Heart left ventricle (tissue), 16 donors: ENCODE results near the gene C10orf62. TPM values are rescaled to one million over a fixed set of nuclear protein-coding genes. Genes with fewer than 3 reads are reported as not detected.

Experiments used
- ATAC-seq, 4 donors: fragments of 200-7000 bp; cut with Tn5 transposase; one replicate each; pipeline ENCODE4 v1.9.1; 2020 to 2022; ENCODE audit warnings: moderate library complexity in 4 of 4, mild to moderate bottlenecking in 3 of 4, moderate number of reproducible peaks in 1 of 4
- DNase-seq, 5 donors: peaks; one replicate each; pipeline ENCODE4 v3.0.0-alpha.2; 2020
- H3K27ac ChIP-seq, 12 donors: fragments of 200-600 bp; sonication (generic) in 4 of 12; one replicate each; pipeline versions ENCODE4 v1.5.0 to v1.8.0; 2016 to 2022; ENCODE audit warnings: mild to moderate bottlenecking in 2 of 12
- H3K27me3 ChIP-seq, 9 donors: fragments of 200-600 bp; sonication (generic) in 2 of 9; one replicate each; pipeline versions ENCODE4 v1.5.1 to v1.8.0; 2016 to 2022; ENCODE audit warnings: mild to moderate bottlenecking in 3 of 9
- H3K36me3 ChIP-seq, 9 donors: fragments of 200-600 bp; sonication (generic) in 2 of 9; one replicate each; pipeline versions ENCODE4 v1.5.0 to v1.8.0; 2018 to 2022; ENCODE audit warnings: mild to moderate bottlenecking in 2 of 9
- H3K4me1 ChIP-seq, 12 donors: fragments of 200-600 bp; sonication (generic) in 4 of 12; one replicate each; pipeline versions ENCODE4 v1.5.0 to v1.8.0; 2016 to 2022; ENCODE audit warnings: mild to moderate bottlenecking in 3 of 12
- H3K4me3 ChIP-seq, 12 donors: fragments of 200-600 bp; sonication (generic) in 4 of 12; one replicate each; pipeline versions ENCODE4 v1.5.0 to v1.8.0; 2017 to 2022; ENCODE audit warnings: mild to moderate bottlenecking in 9 of 12, moderate library complexity in 4 of 12
- H3K9me3 ChIP-seq, 12 donors: fragments of 200-600 bp; sonication (generic) in 4 of 12; one replicate each; pipeline versions ENCODE4 v1.5.0 to v1.8.0; 2016 to 2022; ENCODE audit warnings: mild to moderate bottlenecking in 1 of 12
- POLR2A ChIP-seq, 2 donors: fragments of 450-650 bp; IDR thresholded peaks; one replicate each; pipeline ENCODE4 v1.6.1; 2017; ENCODE audit warnings: antibody characterized with exemption in 2 of 2, mild to moderate bottlenecking in 2 of 2, moderate library complexity in 2 of 2
- WGBS, 4 donors: extraction: QIAGEN DNeasy Blood & Tissue Kit in 2 of 4; methylation state at CpG; one replicate each; pipeline versions ENCODE4 v1.1.5 to v1.1.7; 2013 to 2018; 5-methylcytosine and 5-hydroxymethylcytosine counted together
- intact Hi-C, 10 donors: fragments of 100-400 bp; cut with DNase I; formaldehyde crosslinking; loops; one replicate each; pipeline versions ENCODE4 v1.11.1 to v1.14.2; 2022
- polyA plus RNA-seq, 2 donors: library from polyadenylated mRNA; stranded (reverse); fragments of 200-250 nt; gene quantifications; one replicate each; pipeline ENCODE4 v1.2.3, GENCODE V29; 2013
- total RNA-seq, 9 donors: library from RNA; depleted of rRNA in 2 of 9; stranded (reverse); fragments of >200 nt in 2 of 9; fragmentation: NEBNext Ultra II Directional in 3 of 9; extraction: Animal tissue kit (Norgen Biotek cat#: 25700) in 3 of 9; gene quantifications; one replicate each; pipeline versions ENCODE4 v1.1.0 to v1.2.4, GENCODE V29; 2016 to 2023
- TF ChIP-seq, protein P1 (sequence below), 12 donors: fragments of 200-600 bp; sonication (generic) in 4 of 12; IDR thresholded peaks; one replicate each; pipeline versions ENCODE4 v1.5.0 to v1.8.0; 2018 to 2022; ENCODE audit warnings: antibody characterized with exemption in 12 of 12, mild to moderate bottlenecking in 5 of 12
- donor health status: ischemic (EF 13 %, LVEDD 7.1; RV severe dilation, severe dysfunction).
- donor health status: healthy with polysubstance abuse.
- donor health status: DM: no; HTN: yes; CAD: no.
- donor health status: DM: no; HTN: no; CAD: no.
- donor health status: ischemic (EF 25% LVEDD 6.9; RV normal size, moderate dysfunction).
- donor health status: ischemic (EF 25% LVEDD 5.7; RV mildly dilated, moderate dysfunction).
- donor health status: healthy.
- donor health status: DM: yes; HTN: yes; CAD: no.
- donor health status: ischemic (EF 35%, LVEDD 5.7; RV mildly dilated, moderate dysfunction).
- donor health status: nonischemic (EF 11% LVEDD 7.7; RV severe dilation, severe dysfunction).
- donor health status: DM: yes; HTN: yes; CAD: no.
- donor health status: PGD.
- donor health status: ischemic (EF 29% LVEDD 5.4; RV normal size, mild dysfunction).
- donor health status: nonischemic (EF 23%, LVEDD 6.1; RV moderate dilation, normal function).

C10orf62 gene
- total and polyA plus RNA-seq, 11 donors, result 0.24 to 2.1 (median 0.65) TPM

DNA sequence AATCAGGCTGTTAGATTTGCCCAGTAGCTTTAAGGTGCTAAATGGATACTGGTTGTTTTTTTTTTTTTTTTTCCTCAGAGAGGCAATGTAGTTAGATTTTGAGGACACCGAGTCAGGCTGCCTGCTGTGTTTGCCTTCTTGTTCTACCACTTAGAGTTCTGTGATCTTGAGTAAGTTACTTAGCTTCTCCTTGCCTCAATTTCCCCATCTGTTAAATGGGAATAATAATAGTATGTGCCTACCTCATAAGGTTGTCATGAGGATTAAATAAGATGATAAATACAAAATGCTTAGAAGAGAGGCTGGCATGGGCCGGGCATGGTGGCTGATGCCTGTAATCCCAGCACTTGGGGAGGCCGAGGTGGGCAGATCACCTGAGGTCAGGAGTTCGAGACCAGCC is 29.2 kb downstream of the C10orf62 start:
- intact Hi-C loops, result loop anchor here in 2 of 10 donors (10.0 kb wide), 1 partner anchor 214 kb away; the partner anchor contains the start of gene RRP12 (in 2 of the 2)
- Histone ChIP-seq H3K27ac (no peak overlapping the region), H3K9me3 (no peaks in the 10 kb centered on the region), H3K4me1 (no peaks in the 10 kb centered on the region), H3K36me3 (peaks cover 0 to 19% (median 0%) of the 10 kb centered on the region in 9 donors), H3K4me3 (no peak overlapping the region), H3K27me3 (no peaks in the 10 kb centered on the region)
- ATAC-seq (no peak), DNase-seq (no peak)
- no peak for TF ChIP-seq POLR2A (IDR thresholded peaks at IDR 0.05)
- TF ChIP-seq, protein P1, sequence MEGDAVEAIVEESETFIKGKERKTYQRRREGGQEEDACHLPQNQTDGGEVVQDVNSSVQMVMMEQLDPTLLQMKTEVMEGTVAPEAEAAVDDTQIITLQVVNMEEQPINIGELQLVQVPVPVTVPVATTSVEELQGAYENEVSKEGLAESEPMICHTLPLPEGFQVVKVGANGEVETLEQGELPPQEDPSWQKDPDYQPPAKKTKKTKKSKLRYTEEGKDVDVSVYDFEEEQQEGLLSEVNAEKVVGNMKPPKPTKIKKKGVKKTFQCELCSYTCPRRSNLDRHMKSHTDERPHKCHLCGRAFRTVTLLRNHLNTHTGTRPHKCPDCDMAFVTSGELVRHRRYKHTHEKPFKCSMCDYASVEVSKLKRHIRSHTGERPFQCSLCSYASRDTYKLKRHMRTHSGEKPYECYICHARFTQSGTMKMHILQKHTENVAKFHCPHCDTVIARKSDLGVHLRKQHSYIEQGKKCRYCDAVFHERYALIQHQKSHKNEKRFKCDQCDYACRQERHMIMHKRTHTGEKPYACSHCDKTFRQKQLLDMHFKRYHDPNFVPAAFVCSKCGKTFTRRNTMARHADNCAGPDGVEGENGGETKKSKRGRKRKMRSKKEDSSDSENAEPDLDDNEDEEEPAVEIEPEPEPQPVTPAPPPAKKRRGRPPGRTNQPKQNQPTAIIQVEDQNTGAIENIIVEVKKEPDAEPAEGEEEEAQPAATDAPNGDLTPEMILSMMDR (IDR thresholded peaks at IDR 0.05), result no peak
- 92 to 98% (median 97%) methylated on average over 4 of the region's 4 CpGs for WGBS, 4 donors

DNA sequence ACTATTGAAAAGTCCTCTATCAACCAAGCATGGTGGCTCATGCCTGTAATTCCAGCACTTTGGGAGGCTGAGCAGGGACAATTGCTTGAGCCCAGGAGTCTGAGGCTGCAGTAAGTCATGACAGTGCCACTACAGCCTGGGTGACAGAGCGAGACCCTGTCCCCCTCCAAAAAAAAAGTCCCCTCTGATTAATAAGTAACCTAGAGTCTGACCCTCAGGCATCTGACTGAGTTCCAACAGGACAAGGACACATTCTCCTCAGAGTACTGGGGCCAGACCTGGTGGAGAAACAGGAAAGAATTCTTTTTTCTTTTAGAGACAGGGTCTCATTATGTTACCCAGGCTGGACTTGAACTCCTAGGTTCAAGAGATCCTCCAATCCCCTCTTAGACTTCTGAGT is 33.8 kb downstream of the C10orf62 start:
- DNase-seq (no peak), ATAC-seq (no peak)
- intact Hi-C loops, result loop anchor here in 1 of 10 donors (10.0 kb wide), 1 partner anchor 218 kb away; the partner anchor contains the start of gene RRP12
- H3K27ac ChIP-seq, result no peak overlapping the region
- peaks cover 0 to 6% (median 0%) of the 10 kb centered on the region in 9 donors for H3K36me3 ChIP-seq
- H3K4me1 ChIP-seq, result peaks cover 0 to 9% (median 0%) of the 10 kb centered on the region in 12 donors
- no peak overlapping the region for H3K4me3 ChIP-seq
- H3K9me3 ChIP-seq, result no peaks in the 10 kb centered on the region
- no peaks in the 10 kb centered on the region for H3K27me3 ChIP-seq
- TF ChIP-seq, protein P1 (IDR thresholded peaks at IDR 0.05), result no peak
- no peak for TF ChIP-seq POLR2A (IDR thresholded peaks at IDR 0.05)
- WGBS, 4 donors, result 88 to 100% (median 94%) methylated on average over 1 of the region's 1 CpG

DNA sequence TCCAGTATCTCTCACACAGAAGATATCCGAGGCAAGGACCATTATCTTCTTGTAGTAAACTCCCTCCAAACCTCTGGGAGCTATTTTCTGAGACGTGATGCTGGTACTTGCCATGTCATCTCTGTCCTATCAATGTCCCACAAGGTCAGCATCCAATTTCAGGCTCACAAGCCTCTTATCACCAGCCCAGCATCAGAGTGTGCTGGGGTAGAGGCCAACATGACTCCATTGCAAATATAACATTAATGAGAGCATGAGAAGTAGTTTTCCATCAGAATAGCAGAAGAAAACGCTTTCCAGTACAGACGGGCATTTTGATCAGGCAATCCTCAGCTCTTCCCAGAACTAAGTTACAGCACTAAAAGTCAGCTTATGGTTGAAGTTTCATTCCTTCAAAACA is 38.2 kb downstream of the C10orf62 start:
- Histone ChIP-seq H3K27ac (peak overlapping the region in 5 of 12 donors; percentile 12 to 68 (median 21)), H3K9me3 (no peaks in the 10 kb centered on the region), H3K36me3 (no peaks in the 10 kb centered on the region), H3K27me3 (no peaks in the 10 kb centered on the region), H3K4me3 (no peak overlapping the region), H3K4me1 (peaks cover 0 to 15% (median 2%) of the 10 kb centered on the region in 12 donors)
- intact Hi-C loops, result loop anchor here in 1 of 10 donors (10.0 kb wide), 1 partner anchor 223 kb away; the partner anchor contains the start of gene RRP12
- no peak for DNase-seq
- WGBS, 4 donors, result 33 to 39% (median 38%) methylated on average over 4 of the region's 4 CpGs
- ATAC-seq, result peak in 3 of 4 donors; percentile 34 to 74 (median 51)
- TF ChIP-seq, protein P1 (IDR thresholded peaks at IDR 0.05), result no peak
- TF ChIP-seq POLR2A (IDR thresholded peaks at IDR 0.05), result no peak

DNA sequence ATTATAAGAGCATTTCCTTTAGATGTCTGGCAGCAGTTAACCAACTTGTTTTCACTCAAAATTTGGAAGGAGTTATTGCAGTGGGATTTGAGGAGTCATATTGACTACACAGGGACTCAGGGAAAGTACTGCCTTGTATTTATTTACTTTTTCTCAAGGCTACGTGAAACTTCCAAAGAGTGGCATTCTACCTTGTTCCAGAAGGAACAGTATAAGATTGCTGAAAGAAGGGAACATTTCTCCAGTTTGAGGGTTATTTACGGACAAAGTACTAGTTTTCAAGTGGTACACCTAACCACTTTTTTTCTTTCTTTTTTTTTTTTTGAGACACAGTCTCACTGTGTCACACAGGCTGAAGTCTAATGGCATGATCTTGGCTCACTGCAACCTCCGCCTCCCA is 38.7 kb downstream of the C10orf62 start:
- TF ChIP-seq, protein P1 (IDR thresholded peaks at IDR 0.05), result no peak
- TF ChIP-seq POLR2A (IDR thresholded peaks at IDR 0.05), result no peak
- H3K36me3 ChIP-seq, result no peaks in the 10 kb centered on the region
- intact Hi-C loops, result loop anchor here in 1 of 10 donors (10.0 kb wide), 1 partner anchor 223 kb away; the partner anchor contains the start of gene RRP12
- ATAC-seq, result no peak
- H3K27ac ChIP-seq, result peak overlapping the region in 5 of 12 donors; percentile 12 to 68 (median 21)
- H3K9me3 ChIP-seq, result no peaks in the 10 kb centered on the region
- WGBS, 4 donors, result 86 to 91% (median 90%) methylated on average over 3 of the region's 3 CpGs
- no peak overlapping the region for H3K4me3 ChIP-seq
- peaks cover 0 to 16% (median 3%) of the 10 kb centered on the region in 12 donors for H3K4me1 ChIP-seq
- no peaks in the 10 kb centered on the region for H3K27me3 ChIP-seq
- DNase-seq, result no peak
